Measurements from ENCODE around the gene HTR1B. TPM values are rescaled to one million over a fixed set of nuclear protein-coding genes. Genes with fewer than 3 reads are reported as not detected.
A peak's percentile ranks its signal among the peaks of the same experiment; 100 is the strongest.

Gene HTR1B
- total RNA-seq = 1 to 10 TPM; 1.2 to 2.6 (median 1.9) TPM

DNA sequence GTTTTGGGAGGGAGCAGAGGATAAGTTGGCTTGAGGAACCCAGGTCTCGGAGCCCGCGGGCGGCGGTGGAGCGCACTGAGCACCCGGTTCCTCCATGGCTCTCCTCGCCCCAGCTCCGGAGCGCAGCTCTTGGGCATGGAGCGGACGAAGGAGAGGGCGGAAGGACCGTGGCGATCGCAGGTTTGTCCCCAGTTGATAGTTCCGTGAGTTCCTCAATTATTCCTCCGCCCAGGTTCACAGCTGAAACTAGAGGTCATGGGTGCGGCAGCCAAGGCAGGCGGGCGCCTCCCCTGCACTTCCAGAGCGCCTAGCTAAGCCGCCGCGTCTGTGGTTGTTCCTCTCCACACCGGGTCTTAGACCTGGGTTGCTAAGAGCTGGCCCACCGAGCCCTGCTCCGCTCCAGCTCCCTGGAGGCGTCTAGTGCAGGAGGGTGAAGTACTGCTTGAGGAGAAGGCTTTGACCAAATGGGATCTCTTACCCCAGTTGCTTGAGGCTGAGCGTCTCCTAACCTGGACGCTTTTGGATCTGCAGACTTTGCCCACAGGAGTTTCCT is at the start of gene HTR1B:
Gene HTR1B, minus strand, starts transcription at position 184 of the 553 bp plus-strand sequence. Its CDS starts 88 bp downstream, at position 96.
- Histone ChIP-seq H3K4me3 (peak within 1 kb of the TSS; percentile 54 to 68 (median 61)), H3K36me3 (no peaks in the 10 kb centered on the region), H3K27ac (replicated peaks in 1 of 4) (peak within 1 kb of the TSS; percentile 71 to 80 (median 76)), H3K4me1 (peaks cover 0 to 56% (median 46%) of the 10 kb centered on the region in 4 donors), H3K27me3 (peaks cover 0 to 40% (median 7%) of the 10 kb centered on the region in 4 donors), H3K9me3 (no peaks in the 10 kb centered on the region)
- WGBS = no CpG with 5 or more reads among the region's 31 CpGs
- intact Hi-C loops (cut with DNase I) = no loop called here
- TF ChIP-seq, protein P1, sequence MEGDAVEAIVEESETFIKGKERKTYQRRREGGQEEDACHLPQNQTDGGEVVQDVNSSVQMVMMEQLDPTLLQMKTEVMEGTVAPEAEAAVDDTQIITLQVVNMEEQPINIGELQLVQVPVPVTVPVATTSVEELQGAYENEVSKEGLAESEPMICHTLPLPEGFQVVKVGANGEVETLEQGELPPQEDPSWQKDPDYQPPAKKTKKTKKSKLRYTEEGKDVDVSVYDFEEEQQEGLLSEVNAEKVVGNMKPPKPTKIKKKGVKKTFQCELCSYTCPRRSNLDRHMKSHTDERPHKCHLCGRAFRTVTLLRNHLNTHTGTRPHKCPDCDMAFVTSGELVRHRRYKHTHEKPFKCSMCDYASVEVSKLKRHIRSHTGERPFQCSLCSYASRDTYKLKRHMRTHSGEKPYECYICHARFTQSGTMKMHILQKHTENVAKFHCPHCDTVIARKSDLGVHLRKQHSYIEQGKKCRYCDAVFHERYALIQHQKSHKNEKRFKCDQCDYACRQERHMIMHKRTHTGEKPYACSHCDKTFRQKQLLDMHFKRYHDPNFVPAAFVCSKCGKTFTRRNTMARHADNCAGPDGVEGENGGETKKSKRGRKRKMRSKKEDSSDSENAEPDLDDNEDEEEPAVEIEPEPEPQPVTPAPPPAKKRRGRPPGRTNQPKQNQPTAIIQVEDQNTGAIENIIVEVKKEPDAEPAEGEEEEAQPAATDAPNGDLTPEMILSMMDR (IDR thresholded peaks at IDR 0.05) = no peak
- TF ChIP-seq POLR2A (IDR thresholded peaks at IDR 0.05; ENCODE audit: low read depth) (no peak), POLR2AphosphoS5 (IDR thresholded peaks at IDR 0.05) (no peak), EP300 (IDR thresholded peaks at IDR 0.05) (no peak)
- DNase-seq (ENCODE audit: extremely low spot score) = no peak

GRCh38 chr6:77512554-77512953 is 49.3 kb upstream of the HTR1B start:
- DNase-seq (ENCODE audit: extremely low spot score) = no peak
- H3K9me3 ChIP-seq = peaks cover 0 to 50% (median 40%) of the 10 kb centered on the region in 4 donors
- no peaks in the 10 kb centered on the region for H3K27me3 ChIP-seq
- H3K36me3 ChIP-seq = no peaks in the 10 kb centered on the region
- H3K27ac ChIP-seq (replicated peaks in 1 of 4) = no peak overlapping the region
- no peak overlapping the region for H3K4me3 ChIP-seq
- H3K4me1 ChIP-seq = no peaks in the 10 kb centered on the region
- intact Hi-C loops (cut with DNase I) = no loop called here
- TF ChIP-seq POLR2A (IDR thresholded peaks at IDR 0.05; ENCODE audit: low read depth) = no peak
- TF ChIP-seq, protein P1 (IDR thresholded peaks at IDR 0.05) = no peak

DNA sequence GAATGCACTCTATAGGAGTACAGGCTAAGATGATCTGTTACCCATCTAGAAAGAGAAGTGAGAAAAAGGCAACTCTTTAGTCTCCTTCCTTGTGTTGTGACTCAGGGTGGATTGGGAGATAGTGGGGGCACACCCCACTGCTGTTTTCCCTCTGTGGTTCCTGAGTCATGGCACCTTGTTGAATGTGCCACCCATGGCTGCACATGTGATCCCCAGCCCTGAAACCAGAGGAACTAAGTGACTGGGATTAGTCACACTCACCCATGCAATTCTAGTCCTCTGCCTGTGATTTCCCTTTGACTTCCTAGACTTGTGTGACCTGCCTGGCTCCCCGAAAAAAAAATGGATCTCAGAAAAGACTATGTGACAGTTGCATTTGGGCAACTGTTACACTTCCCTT is 48.6 kb upstream of the HTR1B start:
- 88% methylated on average over 1 of the region's 1 CpG for WGBS
- H3K4me1 ChIP-seq = no peaks in the 10 kb centered on the region
- H3K9me3 ChIP-seq = peaks cover 0 to 50% (median 40%) of the 10 kb centered on the region in 4 donors
- H3K4me3 ChIP-seq = no peak overlapping the region
- intact Hi-C loops (cut with DNase I) = no loop called here
- DNase-seq (ENCODE audit: extremely low spot score) = no peak
- no peaks in the 10 kb centered on the region for H3K36me3 ChIP-seq
- TF ChIP-seq POLR2AphosphoS5 (IDR thresholded peaks at IDR 0.05) (no peak), POLR2A (IDR thresholded peaks at IDR 0.05; ENCODE audit: low read depth) (no peak), EP300 (IDR thresholded peaks at IDR 0.05) (no peak)
- TF ChIP-seq, protein P1 (IDR thresholded peaks at IDR 0.05) = no peak
- no peak overlapping the region for H3K27ac ChIP-seq (replicated peaks in 1 of 4)
- H3K27me3 ChIP-seq = no peaks in the 10 kb centered on the region

GRCh38 chr6:77502981-77503380 is 39.7 kb upstream of the HTR1B start:
- Histone ChIP-seq H3K27me3 (no peaks in the 10 kb centered on the region), H3K4me1 (no peaks in the 10 kb centered on the region), H3K27ac (replicated peaks in 1 of 4) (no peak overlapping the region), H3K36me3 (no peaks in the 10 kb centered on the region), H3K9me3 (no peaks in the 10 kb centered on the region), H3K4me3 (no peak overlapping the region)
- 86% methylated on average over 1 of the region's 1 CpG for WGBS
- intact Hi-C loops (cut with DNase I) = no loop called here
- TF ChIP-seq EP300 (IDR thresholded peaks at IDR 0.05) = no peak
- TF ChIP-seq, protein P1 (IDR thresholded peaks at IDR 0.05) = no peak
- no peak for TF ChIP-seq POLR2AphosphoS5 (IDR thresholded peaks at IDR 0.05)
- TF ChIP-seq POLR2A (IDR thresholded peaks at IDR 0.05; ENCODE audit: low read depth) = no peak
- DNase-seq (ENCODE audit: extremely low spot score) = no peak

GRCh38 chr6:77492530-77492929 is 29.2 kb upstream of the HTR1B start:
- Histone ChIP-seq H3K36me3 (no peaks in the 10 kb centered on the region), H3K4me1 (no peaks in the 10 kb centered on the region), H3K9me3 (no peaks in the 10 kb centered on the region), H3K27me3 (no peaks in the 10 kb centered on the region), H3K27ac (replicated peaks in 1 of 4) (no peak overlapping the region), H3K4me3 (no peak overlapping the region)
- no peak for DNase-seq (ENCODE audit: extremely low spot score)
- intact Hi-C loops (cut with DNase I) = no loop called here
- TF ChIP-seq EP300 (IDR thresholded peaks at IDR 0.05) (no peak), POLR2A (IDR thresholded peaks at IDR 0.05; ENCODE audit: low read depth) (no peak), POLR2AphosphoS5 (IDR thresholded peaks at IDR 0.05) (no peak)
- TF ChIP-seq, protein P1 (IDR thresholded peaks at IDR 0.05) = no peak
- WGBS = 86% methylated on average over 2 of the region's 2 CpGs
